GM19438 (cell line): ENCODE data around the gene EDIL3.
A peak's percentile ranks its signal among the peaks of the same experiment; 100 is the strongest.
"Not testable (repeated sequence)": the region's sequence is repeated elsewhere in the genome, so short reads cannot be mapped to it uniquely, and the experiment has no call there.

Experiments
- ATAC-seq: cut with Tn5 transposase; IDR thresholded peaks from one replicate; pipeline ENCODE4 v1.9.1; 2021; ENCODE audit warnings: low read depth; ENCODE audit not compliant: unreplicated experiment

EDIL3 gene

GRCh38 chr5:84303315-84303714 is 81.4 kb downstream of the EDIL3 start:
- ATAC-seq: no peak

- ATAC-seq: no peak
Measured at GRCh38 chr5:84301535-84301934, 83.1 kb downstream of the EDIL3 start.

- ATAC-seq: no peak
Measured at GRCh38 chr5:84299959-84300358, 84.7 kb downstream of the EDIL3 start.

- no peak for ATAC-seq
Measured at GRCh38 chr5:84298628-84299027, 86.1 kb downstream of the EDIL3 start.

GRCh38 chr5:84297641-84298040 is 87.0 kb downstream of the EDIL3 start:
- not testable (repeated sequence) for ATAC-seq

- ATAC-seq: no peak
Measured at GRCh38 chr5:84292788-84293653, 91.7 kb downstream of the EDIL3 start.

- ATAC-seq: no peak
Measured at GRCh38 chr5:84292000-84292642, 92.6 kb downstream of the EDIL3 start.

- ATAC-seq: no peak
Measured at GRCh38 chr5:84290673-84291072, 94.0 kb downstream of the EDIL3 start.

- no peak for ATAC-seq
Measured at GRCh38 chr5:84290161-84290560, 94.5 kb downstream of the EDIL3 start.

GRCh38 chr5:84287951-84288350 is 96.7 kb downstream of the EDIL3 start:
- peak; percentile 74 for ATAC-seq

- ATAC-seq: no peak
Measured at GRCh38 chr5:84286662-84287061, 98.0 kb downstream of the EDIL3 start.

- no peak for ATAC-seq
Measured at GRCh38 chr5:84285641-84286637, 98.7 kb downstream of the EDIL3 start.

GRCh38 chr5:84281383-84281782 is 103.3 kb downstream of the EDIL3 start:
- no peak for ATAC-seq

GRCh38 chr5:84279234-84279633 is 105.4 kb downstream of the EDIL3 start:
- ATAC-seq: no peak

GRCh38 chr5:84275609-84276008 is 109.1 kb downstream of the EDIL3 start:
- ATAC-seq: no peak

GRCh38 chr5:84274585-84275468 is 109.9 kb downstream of the EDIL3 start:
- no peak for ATAC-seq

GRCh38 chr5:84273517-84273883 is 111.2 kb downstream of the EDIL3 start:
- ATAC-seq: no peak

- ATAC-seq: no peak
Measured at GRCh38 chr5:84272771-84273516, 111.7 kb downstream of the EDIL3 start.
